Measurements from ENCODE around the gene HIGD1A.

HIGD1A gene

GRCh38 chr3:42799376-42799775 is 4.9 kb downstream of the HIGD1A start:
- DNase-seq = no peak

- DNase-seq = no peak
These were observed 7.9 kb downstream of the HIGD1A start for GRCh38 chr3:42796332-42796885.

- no peak for DNase-seq
These were observed 8.6 kb downstream of the HIGD1A start for GRCh38 chr3:42795621-42796181.

GRCh38 chr3:42790714-42791229 is 13.5 kb downstream of the HIGD1A start:
- no peak for DNase-seq

GRCh38 chr3:42786631-42787030 is 17.7 kb downstream of the HIGD1A start:
- DNase-seq = no peak

- no peak for DNase-seq
These were observed 18.1 kb downstream of the HIGD1A start for GRCh38 chr3:42786212-42786611.

GRCh38 chr3:42780892-42781700 is 23.2 kb downstream of the HIGD1A start:
- peak; percentile 70 to 84 for DNase-seq

GRCh38 chr3:42780398-42780797 is 23.9 kb downstream of the HIGD1A start:
- DNase-seq = no peak

- DNase-seq = no peak
These were observed 25.6 kb downstream of the HIGD1A start for GRCh38 chr3:42778644-42779043.

- no peak for DNase-seq
These were observed 30.9 kb downstream of the HIGD1A start for GRCh38 chr3:42773409-42773751.

GRCh38 chr3:42772670-42773408 is 31.5 kb downstream of the HIGD1A start, which contains the start of gene CCDC13:
CCDC13 (minus strand) TSS chr3:42773253; CDS start chr3:42758345, 14,908 bp downstream.
- DNase-seq = peak; percentile 91 to 94

- DNase-seq = no peak
These were observed 33.0 kb downstream of the HIGD1A start for GRCh38 chr3:42771271-42771670.

- no peak for DNase-seq
These were observed 34.7 kb downstream of the HIGD1A start for GRCh38 chr3:42769477-42770131.

- DNase-seq = no peak
These were observed 39.6 kb downstream of the HIGD1A start for GRCh38 chr3:42764561-42765295.

GRCh38 chr3:42764115-42764514 is 40.2 kb downstream of the HIGD1A start:
- DNase-seq = no peak

- no peak for DNase-seq
These were observed 41.3 kb downstream of the HIGD1A start for GRCh38 chr3:42763021-42763420.

- DNase-seq = peak; percentile 69 to 70
These were observed 42.1 kb downstream of the HIGD1A start for GRCh38 chr3:42762046-42762724.

GRCh38 chr3:42758126-42758525 is 46.2 kb downstream of the HIGD1A start:
- no peak for DNase-seq

- DNase-seq = no peak
These were observed 47.5 kb downstream of the HIGD1A start for GRCh38 chr3:42756681-42757213.

GRCh38 chr3:42755681-42756578 is 48.4 kb downstream of the HIGD1A start:
- peak; percentile 65 to 66 for DNase-seq

Measured in Kasumi-1 (cell line).